ENCODE results near the gene SMAD6.
"Not testable (repeated sequence)": the region's sequence is repeated elsewhere in the genome, so short reads cannot be mapped to it uniquely, and the experiment has no call there.

SMAD6 gene

DNA sequence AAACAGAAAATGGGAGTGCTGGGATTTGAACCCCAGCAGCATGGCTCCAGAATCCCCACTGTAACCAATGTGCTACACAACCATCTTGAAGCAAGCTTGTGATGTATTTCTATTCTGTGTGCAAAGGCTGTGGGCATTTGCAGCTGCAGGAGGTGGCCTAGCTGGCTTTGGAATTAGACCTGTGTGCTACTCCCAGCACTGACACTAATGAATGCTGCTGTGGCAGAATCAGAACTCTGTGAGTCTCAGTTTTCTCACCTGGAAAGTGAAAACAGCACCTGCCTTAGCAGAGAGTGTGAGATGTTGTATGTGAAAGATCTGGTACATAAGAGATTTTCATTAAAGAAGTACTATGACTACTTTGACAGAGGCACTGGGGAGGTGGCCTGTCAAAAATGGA lies 21.5 kb upstream of the SMAD6 start:
- DNase-seq (ENCODE audit: low spot score), result no peak
- TF ChIP-seq, protein P1, sequence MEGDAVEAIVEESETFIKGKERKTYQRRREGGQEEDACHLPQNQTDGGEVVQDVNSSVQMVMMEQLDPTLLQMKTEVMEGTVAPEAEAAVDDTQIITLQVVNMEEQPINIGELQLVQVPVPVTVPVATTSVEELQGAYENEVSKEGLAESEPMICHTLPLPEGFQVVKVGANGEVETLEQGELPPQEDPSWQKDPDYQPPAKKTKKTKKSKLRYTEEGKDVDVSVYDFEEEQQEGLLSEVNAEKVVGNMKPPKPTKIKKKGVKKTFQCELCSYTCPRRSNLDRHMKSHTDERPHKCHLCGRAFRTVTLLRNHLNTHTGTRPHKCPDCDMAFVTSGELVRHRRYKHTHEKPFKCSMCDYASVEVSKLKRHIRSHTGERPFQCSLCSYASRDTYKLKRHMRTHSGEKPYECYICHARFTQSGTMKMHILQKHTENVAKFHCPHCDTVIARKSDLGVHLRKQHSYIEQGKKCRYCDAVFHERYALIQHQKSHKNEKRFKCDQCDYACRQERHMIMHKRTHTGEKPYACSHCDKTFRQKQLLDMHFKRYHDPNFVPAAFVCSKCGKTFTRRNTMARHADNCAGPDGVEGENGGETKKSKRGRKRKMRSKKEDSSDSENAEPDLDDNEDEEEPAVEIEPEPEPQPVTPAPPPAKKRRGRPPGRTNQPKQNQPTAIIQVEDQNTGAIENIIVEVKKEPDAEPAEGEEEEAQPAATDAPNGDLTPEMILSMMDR (IDR thresholded peaks at IDR 0.05; ENCODE audit: borderline replicate concordance, control extremely low read depth, extremely low read depth, insufficient read depth, missing control alignments), result no peak
- in situ Hi-C loops (cut with MboI; ENCODE audit: low sequenced_read_pairs, unreplicated experiment), result no loop called here

DNA sequence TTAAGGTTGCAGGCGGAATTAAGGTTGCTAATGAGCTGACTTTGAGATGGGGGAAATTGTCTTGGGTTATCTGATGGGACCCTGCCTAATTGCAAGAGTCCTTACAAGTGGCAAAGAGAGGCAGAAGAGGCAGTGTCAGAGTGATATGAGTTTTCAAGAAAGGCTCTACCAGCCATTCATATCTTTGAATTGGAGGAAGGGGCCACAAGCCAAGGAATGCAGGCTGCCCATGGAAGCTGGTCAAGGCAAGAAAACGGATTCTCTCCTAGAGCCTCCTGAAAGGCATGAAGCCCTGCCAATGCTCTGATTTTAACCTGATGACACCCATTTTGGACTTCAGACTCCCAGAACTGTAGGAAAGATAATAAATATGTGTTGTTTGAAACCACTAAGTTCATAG lies 20.6 kb upstream of the SMAD6 start:
- in situ Hi-C loops (cut with MboI; ENCODE audit: low sequenced_read_pairs, unreplicated experiment), result no loop called here

DNA sequence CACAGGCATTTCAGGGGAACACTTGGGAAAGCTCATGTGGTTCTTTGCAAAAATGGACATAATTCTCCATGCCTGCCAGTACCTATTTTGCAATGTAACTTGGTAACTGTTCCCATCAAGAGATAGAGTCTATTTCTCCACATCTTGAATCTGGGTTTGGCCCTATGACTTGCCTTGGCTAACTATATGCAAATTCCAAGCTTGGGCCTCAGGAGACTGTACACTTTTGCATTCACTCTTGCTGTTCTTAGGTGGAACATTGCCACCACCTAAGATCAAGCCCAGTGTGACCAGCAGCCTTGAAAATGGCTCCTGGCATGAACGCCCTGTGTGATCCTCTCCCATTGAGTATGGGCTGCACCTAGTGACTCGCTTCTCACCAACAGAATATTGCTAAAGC lies 19.8 kb upstream of the SMAD6 start:
- no peak for DNase-seq (ENCODE audit: low spot score)
- TF ChIP-seq, protein P1 (IDR thresholded peaks at IDR 0.05; ENCODE audit: borderline replicate concordance, control extremely low read depth, extremely low read depth, insufficient read depth, missing control alignments), result no peak
- in situ Hi-C loops (cut with MboI; ENCODE audit: low sequenced_read_pairs, unreplicated experiment), result no loop called here

More for the DNA sequence above, 20.6 kb upstream of the SMAD6 start:
- no peak for DNase-seq (ENCODE audit: low spot score)
- TF ChIP-seq, protein P1 (IDR thresholded peaks at IDR 0.05; ENCODE audit: borderline replicate concordance, control extremely low read depth, extremely low read depth, insufficient read depth, missing control alignments), result no peak

DNA sequence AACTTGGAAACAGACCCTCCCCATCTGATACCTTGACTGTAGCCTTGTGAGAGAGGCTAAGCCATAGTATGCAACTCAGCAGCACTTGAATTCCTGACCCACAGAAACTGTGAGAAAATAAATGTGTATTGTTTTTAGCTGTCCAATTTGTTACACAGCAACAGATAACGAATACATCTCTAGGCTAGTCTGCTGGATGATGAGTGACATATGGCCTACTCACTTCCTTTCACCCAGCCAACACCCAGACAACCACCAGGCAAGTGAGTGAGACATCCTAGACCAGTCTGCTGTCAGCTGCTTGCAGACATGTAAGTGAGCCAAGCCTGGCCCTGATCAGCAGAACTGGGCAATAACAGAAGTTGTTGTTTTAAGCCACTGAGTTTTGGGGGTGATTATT lies 19.2 kb upstream of the SMAD6 start:
- in situ Hi-C loops (cut with MboI; ENCODE audit: low sequenced_read_pairs, unreplicated experiment), result no loop called here
- DNase-seq (ENCODE audit: low spot score), result no peak
- TF ChIP-seq, protein P1 (IDR thresholded peaks at IDR 0.05; ENCODE audit: borderline replicate concordance, control extremely low read depth, extremely low read depth, insufficient read depth, missing control alignments), result no peak

DNA sequence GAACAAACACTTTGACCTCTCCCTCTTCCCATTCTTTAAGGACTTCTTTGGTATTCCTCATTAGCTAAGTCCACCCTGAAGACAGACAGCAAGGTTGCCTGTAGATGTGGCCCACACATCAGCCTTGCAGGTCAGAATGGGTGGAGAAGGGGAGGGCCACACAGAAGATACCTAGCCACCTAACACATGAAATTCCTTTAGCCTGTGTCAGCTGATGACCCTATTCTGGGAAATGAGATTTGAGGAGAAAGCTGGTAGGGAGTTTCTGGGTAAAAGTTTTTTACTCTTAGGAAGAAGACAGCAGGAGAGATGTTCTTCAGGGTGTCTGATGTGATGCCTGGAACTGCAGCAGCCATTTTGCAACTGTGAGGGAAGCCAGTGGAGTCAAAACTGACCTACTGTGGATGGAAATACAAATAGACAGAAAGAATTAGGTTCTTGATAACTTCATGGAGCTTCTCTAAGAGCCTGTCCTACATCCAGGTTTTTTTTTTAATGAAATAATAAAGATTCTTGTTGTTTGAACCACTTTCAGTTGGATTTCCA lies 17.8 kb upstream of the SMAD6 start:
- in situ Hi-C loops (cut with MboI; ENCODE audit: low sequenced_read_pairs, unreplicated experiment), result no loop called here
- TF ChIP-seq, protein P1 (IDR thresholded peaks at IDR 0.05; ENCODE audit: borderline replicate concordance, control extremely low read depth, extremely low read depth, insufficient read depth, missing control alignments), result no peak
- no peak for DNase-seq (ENCODE audit: low spot score)

DNA sequence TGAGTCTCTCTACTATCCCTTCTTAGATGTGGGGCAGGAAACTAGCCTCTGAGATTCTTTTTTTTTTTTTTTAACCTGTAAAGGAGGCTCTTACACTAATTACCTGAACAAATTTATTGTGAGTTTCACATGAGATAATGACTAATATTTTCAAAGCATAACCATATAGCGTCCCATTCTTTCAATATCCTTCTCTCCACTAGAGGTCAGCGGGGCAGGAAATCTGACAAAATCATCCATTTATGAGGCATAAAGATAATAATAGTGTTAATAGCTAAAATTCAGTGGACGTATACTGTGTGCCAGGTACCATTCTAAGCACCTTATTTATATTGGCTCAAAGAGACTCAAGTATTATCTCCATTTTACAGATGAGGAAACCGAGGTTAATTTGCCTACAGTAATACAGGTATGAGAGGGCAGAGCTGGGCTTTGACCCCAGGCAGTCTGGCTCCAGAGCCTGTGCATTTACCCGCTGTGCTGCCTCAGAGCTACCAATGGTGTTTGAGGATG lies 16.3 kb upstream of the SMAD6 start:
- in situ Hi-C loops (cut with MboI; ENCODE audit: low sequenced_read_pairs, unreplicated experiment), result no loop called here

DNA sequence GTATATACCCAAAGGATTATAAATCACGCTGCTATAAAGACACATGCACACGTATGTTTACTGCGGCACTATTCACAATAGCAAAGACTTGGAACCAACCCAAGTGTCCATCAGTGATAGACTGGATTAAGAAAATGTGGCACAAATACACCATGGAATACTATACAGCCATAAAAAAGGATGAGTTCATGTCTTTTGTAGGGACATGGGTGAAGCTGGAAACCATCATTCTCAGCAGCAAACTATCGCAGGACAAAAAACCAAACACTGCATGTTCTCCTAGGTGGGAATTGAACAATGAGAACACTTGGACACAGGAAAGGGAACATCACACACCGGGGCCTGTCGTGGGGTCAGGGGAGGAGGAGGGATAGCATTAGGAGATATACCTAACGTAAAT lies 11.1 kb upstream of the SMAD6 start:
- in situ Hi-C loops (cut with MboI; ENCODE audit: low sequenced_read_pairs, unreplicated experiment); DNase-seq (ENCODE audit: low spot score): not testable (repeated sequence)

More for the DNA sequence above, 16.3 kb upstream of the SMAD6 start:
- TF ChIP-seq, protein P1 (IDR thresholded peaks at IDR 0.05; ENCODE audit: borderline replicate concordance, control extremely low read depth, extremely low read depth, insufficient read depth, missing control alignments), result no peak
- no peak for DNase-seq (ENCODE audit: low spot score)
